GF-D8 (cell line): ENCODE measurements around the gene F2RL3.
"Not testable (repeated sequence)": the region's sequence is repeated elsewhere in the genome, so short reads cannot be mapped to it uniquely, and the experiment has no call there.

ENCODE experiments used
- DNase-seq: peaks from one replicate; lab custom pipeline; 2025; lab: John Stamatoyannopoulos, UW

The F2RL3 gene

DNA sequence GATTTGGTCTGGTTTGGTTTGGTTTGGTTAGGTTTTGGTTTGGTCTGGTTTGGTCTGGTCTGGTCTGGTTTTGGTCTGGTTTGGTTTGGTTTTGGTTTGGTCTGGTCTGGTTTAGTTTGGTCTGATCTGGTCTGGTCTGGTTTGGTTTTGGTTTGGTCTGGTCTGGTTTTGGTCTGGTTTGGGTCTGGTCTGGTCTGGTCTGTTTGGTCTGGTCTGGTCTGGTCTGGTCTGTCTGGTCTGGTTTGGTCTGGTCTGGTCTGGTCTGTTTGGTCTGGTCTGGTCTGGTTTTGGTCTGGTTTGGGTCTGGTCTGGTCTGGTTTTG, 13.9 kb upstream of the F2RL3 start:
- not testable (repeated sequence) for DNase-seq

DNA sequence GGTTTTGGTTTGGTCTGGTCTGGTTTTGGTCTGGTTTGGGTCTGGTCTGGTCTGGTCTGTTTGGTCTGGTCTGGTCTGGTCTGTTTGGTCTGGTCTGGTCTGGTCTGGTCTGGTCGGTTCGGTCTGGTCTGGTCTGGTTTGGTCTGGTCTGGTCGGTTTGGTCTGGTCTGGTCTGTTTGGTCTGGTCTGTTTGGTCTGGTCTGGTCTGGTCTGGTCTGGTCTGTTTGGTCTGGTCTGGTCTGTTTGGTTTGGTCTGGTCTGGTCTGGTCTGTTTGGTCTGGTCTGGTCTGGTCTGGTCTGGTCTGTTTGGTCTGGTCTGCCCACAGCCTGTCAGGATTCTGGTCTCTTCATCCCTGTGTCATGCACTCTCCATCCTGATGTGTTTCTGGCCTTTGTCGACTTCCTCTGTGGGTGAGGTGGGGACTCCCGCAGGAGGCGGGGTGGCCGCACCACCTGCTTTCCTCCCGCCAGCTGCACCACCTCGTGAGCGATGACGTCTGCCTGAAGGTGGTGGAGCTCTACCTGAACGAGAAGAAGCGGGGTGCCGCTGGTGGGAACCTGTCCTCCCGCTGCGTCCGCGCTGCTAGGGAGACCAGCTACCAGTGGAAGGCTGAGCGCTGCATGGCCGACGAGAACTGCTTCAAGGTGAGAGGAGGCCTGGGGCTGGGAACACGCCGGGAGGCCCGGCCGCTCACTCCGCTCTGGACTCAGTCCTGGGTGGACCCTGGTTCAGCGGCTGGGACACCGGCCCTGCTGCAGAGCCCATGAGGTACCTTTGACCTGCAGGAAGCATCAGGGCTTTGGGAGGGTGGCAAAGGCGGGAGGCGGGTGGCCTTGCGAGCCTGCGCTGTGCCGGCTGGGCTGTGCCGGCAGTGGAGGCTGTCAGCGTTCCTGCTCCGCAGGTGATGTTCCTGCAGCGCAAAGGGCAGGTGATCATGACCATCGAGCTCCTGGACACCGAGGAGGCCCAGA, 12.9 kb upstream of the F2RL3 start:
- no peak for DNase-seq

DNA sequence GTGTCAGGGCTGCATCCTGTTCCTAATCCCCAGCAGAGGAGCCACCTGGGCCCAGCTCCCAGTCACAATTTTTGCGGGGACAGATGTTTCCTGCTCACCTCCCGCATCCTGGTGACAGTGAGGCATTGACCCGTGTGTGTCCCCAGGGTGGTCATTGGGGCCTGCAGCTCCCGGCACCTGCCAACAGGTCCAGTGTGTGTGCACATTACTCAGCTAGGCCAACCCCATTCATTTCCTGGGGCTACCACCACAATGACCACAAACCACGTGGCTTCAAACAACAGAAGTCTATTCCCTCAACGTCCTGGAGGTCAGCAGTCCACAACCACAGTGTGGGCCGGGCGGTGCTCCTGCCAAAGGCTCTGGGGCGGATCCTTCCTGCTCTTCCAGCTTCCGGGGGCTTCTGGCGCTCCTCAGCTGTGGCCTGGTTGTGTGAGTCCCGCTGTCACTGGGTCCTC, 11.9 kb upstream of the F2RL3 start:
- DNase-seq = peak; percentile 51

DNA sequence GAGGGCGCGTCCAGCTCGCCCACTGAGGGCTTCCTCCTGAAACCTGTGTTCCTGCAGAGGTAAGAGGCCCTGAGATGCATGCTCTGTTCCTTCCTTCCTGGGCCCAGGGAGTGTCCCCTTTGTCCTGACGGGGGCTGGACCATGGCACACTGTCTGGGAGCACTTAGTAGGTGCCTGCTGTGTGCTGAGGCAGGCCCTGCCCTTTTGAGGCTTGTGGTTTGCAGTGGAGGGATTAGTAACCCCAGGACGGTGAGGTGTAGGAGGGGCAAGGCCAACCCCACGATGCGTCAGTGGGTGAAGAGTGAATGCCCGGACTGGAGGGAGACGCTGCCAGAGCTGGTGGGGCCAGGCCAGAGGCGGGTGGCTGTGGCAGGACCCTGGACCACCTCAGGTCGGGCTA, 11.2 kb upstream of the F2RL3 start:
- DNase-seq = no peak

DNA sequence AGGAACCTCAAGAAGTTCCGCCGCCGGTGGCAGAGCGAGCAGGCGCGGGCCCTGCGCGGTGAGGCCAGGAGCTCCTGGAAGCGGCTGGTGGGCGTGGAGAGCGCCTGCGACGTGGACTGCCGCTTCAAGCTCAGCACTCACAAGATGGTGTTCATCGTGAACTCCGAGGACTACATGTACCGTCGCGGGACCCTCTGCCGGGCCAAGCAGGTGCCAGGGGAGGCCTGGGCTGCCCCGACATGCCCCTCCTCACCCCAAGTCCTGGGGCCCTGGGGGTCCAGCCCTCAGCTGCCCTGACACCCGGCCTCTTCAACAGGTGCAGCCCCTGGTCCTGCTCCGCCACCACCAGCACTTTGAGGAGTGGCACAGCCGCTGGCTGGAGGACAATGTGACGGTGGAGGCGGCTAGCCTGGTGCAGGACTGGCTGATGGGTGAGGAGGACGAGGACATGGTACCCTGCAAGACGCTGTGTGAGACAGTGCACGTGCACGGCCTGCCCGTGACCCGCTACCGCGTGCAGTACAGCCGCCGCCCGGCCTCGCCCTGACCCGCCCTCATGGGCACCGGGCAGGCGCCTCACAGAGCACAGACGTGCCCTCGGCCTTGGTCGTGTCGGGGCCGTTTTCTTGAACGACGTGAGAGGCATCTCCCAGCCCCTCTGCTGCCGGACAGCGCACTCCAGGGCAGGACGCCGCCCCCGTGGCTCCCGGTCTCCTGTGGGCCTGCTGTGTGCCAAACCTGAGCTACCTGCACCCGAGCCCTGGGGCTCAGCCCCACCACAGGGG, 10.4 kb upstream of the F2RL3 start:
- no peak for DNase-seq

DNA sequence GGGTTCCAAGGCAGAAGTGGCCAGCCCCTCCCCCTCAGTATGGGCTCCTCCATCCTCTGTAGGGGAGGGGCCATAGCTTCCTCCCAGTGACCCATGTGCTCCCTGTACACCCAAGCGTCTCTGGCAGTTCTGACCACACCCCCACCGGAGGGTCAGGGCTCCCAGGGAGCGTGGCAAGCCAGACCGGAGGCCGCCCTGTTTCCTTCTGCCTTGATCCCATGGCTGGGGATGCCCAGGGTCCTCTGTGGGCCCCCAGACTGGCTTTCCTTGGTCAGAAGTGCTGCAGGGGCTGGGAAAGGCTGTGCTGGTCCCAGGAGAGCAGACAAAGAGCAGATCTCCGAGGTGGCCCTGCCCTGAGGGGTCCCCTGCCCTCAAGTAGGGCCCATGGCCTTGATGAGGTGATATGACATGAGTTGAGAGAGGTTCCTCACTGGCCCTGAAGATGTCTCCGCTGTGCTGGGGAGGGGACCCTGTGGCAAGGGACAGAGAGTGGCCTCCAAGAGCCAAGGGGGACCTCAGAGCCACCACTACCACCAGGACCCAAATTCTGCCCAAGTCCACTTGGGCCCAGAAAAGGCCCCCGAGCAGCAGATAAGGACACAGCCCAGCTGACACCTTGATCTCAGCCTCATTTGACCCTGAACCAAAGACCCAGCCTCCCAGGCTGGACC, 7.8 kb upstream of the F2RL3 start:
- DNase-seq = no peak

DNA sequence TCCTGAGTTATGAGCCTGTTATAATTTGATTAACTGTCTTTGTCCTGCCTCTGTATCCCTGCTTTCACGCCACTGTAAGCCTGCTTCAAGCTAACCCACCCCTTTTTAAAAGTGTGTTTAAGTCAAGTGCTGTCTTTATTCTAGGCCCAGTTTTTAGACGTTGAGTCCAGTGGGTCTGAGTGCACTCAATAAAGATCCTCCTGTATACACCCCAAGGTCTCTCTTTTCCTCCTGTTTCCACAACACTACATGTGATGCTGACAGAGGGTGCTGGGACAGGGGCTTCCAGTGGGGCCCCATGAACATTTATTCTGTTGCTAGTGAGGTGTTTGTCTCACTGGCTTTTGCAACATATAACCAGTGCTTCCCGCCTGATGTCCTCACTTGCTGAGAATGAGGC, 6.7 kb upstream of the F2RL3 start:
- DNase-seq = no peak

DNA sequence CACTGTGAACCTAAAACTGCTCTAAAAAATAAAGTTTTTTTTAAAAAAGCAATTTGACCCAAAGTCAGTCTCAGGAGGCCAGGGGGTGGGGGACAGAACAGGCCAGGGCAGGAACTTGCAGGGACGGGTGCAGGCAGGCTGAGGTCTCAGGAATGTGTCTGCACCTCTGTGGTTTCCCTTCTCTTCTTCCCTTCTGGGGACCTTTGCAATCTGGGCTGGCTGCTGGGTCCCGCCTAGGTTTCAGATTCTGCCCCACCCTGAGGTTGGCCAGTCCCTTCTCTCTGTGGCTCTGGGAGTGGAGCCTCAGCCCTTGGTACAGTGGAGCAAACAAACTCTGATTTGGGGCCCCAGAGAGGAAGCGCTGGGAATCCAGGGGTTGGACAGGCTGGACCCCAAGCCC, 5.3 kb upstream of the F2RL3 start:
- DNase-seq = no peak

DNA sequence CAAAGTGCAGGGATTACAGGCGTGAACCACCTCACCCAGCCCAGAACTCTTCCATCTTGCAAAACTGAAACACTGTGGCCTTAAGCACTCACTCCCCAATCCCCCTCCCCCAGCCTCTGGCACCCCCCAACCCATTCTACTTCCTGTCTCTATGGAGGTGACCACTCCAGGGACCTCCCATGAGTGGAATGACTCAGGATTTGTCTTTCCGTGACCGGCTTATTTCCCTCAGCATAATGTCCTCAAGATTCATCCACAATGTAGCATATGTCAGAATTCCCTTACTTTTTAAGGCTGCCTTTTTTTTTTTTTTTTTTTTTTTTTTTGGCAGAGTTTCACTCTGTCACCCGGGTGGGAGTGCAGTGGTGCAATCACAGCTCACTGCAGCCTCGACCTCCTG, 3.6 kb upstream of the F2RL3 start:
- DNase-seq = no peak

DNA sequence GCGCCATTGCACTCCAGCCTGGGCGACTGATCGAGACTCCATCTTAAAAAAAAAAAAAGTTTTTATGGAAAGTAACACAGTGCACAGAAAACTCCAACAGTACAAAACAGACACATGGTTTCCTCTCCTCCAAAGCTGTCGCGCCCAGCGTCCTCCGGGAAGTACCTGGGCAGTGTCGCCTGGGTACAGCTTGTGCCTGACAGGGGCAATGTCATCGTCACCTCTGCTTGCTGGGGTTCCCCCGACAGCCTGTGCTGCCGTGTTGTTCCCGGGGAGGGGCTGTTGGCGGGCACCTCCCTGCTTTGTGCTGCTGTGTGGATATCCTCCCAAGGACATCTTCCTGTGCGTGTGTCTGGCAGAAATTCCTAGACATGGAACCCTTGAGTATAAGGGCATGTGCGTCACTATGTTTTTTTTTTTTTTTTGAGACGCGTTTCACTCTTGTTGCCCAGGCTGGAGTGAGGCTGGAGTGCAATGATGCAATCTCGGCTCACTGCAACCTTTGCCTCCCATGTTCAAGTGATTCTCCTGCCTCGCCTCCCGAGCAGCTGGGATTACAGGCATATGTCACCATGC, 2.4 kb upstream of the F2RL3 start:
- DNase-seq = no peak

DNA sequence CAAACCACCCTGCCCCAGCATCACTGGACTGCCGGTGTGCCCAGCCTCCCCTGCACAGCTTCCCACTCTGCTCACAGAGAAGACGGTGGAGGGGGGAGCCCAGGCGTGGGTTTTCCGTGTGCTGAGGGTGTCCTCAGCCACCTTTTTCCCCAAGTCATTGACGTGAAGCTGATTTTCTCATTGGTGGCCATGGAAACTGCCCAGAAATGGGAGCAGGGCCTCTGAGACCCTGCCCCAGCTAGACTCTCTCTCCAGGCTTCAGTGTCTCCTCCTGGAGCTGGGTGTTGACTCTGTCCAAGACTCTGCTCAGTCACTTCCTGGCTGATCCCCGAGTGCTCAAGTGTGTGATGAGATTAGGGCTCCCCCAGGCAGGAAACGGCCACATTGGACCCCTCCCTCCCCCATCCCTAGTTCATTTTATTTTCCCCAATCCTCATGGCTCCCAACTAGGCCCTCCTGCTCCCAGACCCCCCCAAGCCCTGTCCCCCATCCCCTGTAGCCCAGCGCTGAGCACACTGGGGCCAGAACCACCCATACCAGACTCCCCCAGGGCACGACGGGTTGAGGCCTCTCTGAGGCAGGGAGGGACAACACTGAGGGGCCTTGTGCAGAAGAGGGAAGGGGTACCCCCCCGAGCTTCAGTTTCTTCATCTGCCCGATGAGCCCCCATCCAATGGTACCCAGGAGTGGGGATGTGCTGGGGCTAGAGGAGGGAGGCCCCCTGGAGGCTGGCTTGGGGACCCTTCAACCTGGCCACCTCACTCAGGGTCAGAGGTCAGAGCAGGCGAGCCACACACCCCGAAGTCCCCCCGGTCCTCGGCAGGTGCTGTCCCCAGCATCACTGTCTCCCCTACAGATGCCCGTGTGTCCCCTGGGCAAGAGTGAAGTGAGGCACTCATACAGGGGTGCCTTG, 1.2 kb upstream of the F2RL3 start:
- no peak for DNase-seq

DNA sequence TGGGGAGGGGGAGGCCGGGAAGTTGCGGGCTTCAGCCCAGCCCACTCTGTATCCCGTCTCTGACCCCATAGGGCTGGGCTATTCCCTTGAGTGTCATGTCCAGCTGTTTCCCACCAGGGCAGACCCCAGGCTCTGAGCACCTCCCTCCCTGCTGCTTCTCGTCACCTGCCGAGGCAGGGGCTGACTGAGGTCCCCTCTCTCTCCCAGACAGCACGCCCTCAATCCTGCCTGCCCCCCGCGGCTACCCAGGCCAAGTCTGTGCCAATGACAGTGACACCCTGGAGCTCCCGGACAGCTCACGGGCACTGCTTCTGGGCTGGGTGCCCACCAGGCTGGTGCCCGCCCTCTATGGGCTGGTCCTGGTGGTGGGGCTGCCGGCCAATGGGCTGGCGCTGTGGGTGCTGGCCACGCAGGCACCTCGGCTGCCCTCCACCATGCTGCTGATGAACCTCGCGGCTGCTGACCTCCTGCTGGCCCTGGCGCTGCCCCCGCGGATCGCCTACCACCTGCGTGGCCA, 625 bp downstream of the F2RL3 start:
- DNase-seq = no peak

DNA sequence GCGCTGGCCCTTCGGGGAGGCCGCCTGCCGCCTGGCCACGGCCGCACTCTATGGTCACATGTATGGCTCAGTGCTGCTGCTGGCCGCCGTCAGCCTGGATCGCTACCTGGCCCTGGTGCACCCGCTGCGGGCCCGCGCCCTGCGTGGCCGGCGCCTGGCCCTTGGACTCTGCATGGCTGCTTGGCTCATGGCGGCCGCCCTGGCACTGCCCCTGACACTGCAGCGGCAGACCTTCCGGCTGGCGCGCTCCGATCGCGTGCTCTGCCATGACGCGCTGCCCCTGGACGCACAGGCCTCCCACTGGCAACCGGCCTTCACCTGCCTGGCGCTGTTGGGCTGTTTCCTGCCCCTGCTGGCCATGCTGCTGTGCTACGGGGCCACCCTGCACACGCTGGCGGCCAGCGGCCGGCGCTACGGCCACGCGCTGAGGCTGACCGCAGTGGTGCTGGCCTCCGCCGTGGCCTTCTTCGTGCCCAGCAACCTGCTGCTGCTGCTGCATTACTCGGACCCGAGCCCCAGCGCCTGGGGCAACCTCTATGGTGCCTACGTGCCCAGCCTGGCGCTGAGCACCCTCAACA, 1.2 kb downstream of the F2RL3 start:
- no peak for DNase-seq

DNA sequence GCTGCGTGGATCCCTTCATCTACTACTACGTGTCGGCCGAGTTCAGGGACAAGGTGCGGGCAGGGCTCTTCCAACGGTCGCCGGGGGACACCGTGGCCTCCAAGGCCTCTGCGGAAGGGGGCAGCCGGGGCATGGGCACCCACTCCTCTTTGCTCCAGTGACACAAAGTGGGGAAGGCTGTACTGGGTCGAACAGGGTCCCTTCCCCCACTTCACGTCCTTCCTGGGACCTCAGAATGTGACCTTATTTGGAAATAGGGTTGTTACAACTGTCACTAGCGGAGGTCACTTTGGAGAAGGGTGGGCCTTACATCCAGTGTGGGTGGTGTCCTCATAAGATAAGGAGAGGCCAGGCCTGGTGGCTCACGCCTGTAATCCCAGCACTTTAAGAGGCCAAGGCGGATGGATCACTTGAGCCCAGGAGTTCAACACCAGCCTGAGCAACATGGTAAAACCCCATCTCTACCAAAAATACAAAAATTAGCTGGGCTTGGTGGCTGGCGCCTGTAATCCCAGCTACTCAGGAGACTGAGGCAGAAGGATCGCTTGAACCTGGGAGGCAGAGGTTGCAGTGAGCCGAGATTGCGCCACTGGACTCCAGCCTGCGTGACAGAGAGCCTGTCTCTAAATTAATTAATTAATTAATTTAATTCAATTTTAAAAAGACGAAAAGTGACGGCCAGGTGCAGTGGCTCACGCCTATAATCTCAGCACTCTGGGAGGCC, 1.8 kb downstream of the F2RL3 start:
- DNase-seq = no peak

DNA sequence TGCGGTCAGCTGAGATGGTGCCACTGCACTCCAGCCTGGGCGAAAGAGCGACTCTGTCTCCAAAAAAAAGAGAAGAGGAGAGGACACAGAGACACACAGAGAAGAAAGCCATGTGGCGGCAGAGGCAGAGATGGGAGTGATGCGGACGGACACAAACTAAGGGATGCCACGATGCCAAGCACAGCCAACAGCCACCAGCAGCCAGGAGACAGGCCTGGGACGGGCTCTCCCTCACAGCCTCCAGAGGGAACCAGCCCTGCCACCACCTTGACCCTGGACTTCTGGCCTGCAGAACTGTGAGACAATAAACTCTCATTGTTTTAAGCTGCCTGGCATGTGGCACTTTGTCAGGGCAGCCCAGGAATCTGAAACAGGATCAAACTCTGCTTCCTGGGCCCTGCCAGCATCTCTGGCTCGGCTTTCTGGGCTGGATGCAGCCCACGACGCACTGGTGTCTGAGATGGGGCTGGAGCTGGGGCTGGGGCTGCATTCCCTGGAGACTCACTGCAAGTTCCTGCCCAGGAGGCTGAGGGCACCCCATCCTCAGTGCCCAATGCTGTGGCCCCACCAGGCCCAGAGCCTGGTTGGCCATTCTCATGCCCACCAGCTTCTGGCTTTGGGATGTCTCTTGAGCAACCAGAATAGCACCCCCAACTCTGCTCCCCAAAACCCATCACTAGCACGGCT, 3.0 kb downstream of the F2RL3 start:
- DNase-seq = no peak

DNA sequence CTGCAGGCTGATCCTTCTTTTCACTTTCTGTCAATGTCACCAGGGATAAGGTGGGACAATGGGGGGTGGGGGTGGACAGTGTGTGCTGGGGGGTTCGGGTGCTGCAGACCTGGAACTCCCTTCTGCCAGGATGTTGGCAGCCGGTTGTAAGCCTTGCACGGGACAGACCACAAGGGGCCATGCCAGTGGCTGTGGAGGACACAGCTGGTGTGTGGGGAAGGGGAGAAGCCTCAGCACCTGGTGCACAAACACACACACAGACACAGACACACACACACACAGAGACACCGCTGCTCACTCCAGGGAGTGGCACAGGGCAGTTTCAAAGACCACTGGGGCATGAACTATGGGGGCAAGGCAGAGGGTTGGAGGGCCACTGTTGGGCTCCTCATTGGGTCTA, 3.6 kb downstream of the F2RL3 start:
- DNase-seq = no peak

DNA sequence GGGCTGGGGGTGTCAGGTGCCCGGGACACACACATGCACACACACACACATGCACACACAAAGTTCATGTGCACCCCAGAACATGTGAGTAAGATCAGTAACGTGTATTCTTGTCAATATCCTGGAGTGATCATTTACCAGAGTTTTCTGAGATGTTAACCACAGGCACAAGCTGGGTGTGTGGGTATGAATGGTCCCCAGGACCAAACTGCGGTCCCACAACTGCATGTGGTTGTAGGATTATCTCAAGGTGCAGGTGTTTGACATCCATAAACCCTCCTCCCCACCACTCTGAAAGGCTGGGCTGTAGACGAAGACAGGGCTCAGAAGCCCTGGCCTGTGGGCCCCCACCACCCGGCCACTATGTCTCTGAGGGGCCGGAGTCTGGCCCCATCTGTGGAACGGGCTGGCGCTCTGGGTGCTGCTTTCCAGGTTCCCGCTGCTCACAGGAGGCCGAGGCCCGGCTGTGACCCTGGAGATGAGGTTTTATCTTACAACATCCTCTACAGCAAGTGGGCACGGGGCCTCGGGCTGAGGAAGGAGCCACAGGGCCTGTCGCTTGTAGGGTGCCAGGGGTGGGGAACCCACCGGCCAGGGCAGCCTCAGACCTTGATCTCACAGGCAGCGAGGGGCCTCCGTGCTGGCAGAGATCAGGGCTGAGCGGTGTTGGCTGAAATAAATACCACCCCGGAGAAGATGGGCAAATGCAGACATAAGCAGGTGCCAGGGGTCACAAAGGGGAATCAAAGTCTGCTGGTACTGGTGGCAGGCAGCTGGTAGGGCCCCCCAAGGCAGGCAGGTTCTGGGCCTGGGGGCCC, 4.3 kb downstream of the F2RL3 start:
- no peak for DNase-seq

DNA sequence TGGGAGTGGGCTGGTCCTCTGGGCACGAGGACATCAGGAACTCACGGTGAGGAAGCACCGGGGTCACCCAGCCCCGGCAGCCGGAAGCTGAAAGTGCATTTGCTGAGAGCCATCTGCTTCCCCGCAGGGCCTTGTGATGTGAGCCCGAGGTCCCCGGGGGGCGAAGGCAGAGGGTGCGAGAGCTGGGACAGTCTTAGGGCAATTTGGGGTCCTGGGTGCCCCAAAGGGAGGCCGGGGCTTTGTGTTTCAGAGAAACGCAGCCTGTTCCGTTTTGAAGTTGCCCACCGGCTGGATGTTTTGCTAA, 4.8 kb downstream of the F2RL3 start:
- no peak for DNase-seq

DNA sequence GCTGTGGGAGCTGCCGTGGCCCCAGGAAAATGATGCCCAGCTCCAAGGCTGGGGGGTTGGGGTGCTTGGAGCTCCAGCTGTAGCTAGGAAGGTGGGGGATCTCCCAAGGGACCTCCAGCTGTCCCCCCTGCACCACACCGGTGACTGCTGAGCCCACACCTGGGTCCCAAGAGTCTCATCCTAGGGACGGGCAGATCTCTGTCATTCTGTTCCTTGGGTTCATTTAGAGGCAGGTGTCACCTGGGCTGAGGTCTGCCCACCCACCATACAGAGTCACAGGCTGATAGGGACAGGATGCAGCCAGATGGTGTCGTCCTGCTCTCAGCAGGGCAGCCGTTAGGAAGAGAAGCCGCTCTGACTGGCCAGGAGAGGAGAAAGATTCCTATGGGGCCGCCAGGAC, 5.3 kb downstream of the F2RL3 start:
- DNase-seq = no peak
